ENCODE results near the gene IL15RA.
"Not testable (repeated sequence)": the region's sequence is repeated elsewhere in the genome, so short reads cannot be mapped to it uniquely, and the experiment has no call there.

The IL15RA gene

DNA sequence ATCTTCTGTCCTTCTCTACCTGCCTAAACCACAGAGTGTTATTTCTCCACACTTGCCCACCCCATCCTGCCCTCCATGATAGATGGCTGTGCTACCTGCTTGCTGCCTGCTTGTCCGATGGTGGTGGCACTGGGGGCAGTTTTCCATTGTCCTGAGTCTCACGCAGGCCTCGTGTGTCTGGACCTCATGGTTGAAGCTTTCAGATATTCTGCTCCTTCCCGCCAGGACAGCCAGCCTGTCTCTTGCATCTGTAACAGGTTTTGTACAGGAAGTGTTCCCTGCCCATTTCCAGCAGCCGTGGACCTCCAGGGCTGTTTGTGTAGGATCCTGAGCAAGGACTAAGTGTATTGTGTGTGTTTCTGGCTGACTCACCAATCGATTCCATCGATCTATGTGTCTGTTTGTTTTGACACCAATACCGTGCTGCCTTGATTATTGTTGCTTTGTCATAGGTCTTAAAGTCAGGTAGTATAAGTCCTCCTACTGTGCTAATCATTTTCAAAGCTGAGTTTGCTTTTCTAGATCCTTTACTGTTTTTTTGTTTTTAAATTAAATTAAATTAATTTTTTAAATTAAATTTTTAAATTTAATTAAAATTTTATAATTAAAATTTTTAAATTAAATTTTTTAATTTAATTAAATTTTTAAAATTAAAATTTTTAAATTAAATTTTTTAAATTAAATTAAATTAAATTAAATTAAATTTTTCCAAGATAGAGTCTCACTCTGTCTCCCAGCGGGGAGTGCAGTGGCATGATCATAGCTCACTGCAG lies 8.5 kb downstream of the IL15RA start:
- no peak for DNase-seq (ENCODE audit: low read depth)

DNA sequence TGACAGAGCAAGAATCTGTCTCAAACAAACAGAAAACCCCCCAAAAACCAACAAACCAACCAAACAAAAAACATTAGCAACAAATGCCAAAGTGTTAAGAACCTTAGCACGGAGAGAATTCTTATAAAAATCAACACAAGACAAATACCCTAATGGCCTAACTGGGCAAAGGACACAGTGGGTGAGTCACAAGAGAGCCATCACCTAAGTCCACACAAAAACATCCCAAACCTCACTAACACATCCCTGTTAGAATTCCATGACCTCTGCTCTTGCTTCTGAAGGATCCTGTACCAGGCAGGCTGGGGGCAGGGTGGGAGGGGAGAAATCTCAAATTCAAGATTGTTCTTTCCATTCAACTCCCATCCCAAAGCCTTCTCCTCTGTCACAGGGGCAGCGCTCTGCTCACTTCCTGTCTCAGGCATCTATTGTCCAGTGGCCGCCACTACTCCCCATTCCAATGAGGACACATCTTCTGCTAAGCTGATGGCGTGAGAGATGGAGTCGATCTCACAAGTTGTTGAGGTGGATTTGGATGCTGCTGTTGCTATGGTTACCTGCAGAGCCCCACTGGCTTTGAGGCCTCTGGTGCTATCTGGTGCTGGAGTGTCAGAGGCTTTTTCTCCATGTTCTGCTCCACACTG lies 9.2 kb downstream of the IL15RA start:
- DNase-seq (ENCODE audit: low read depth), result no peak

DNA sequence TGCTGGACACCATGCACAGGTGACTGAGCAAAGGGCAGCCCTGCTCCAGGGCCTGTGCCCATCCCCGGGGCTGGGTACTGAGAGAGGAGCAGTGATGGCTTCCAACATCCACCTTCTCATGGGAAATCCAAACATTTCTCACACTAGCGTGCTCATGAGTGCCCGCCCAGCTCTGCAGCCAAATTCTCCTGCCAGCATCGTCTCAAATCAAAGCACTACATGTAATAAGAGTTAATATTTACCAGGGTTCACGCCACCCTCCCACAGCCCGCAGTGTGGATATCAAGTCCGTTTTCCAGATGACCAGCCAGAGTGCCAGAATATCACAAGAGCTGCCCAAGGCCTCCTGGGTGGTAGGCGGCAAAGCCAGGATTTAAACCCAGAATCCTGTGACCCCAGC lies 12.1 kb downstream of the IL15RA start:
- no peak for DNase-seq (ENCODE audit: low read depth)

DNA sequence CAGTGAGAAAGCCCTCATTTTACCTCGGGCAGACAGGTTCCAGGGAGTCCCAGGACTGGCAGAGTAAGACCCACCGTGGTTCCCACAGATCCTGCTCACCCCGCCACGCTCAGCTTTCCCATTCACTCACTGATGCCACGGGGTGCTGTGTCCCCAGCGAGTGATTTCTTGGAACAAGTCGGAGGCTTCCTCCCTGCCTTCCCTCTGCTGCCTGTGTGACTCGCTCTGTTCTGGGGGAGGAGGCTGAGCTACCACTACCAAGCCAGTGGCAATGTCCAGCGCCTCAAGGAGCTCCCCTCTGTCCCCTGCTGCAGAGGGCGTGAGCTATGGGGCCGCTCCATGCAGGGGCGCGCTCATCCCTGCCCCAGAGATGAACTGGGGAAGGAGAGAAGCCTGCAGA lies 12.6 kb downstream of the IL15RA start:
- DNase-seq (ENCODE audit: low read depth), result no peak

DNA sequence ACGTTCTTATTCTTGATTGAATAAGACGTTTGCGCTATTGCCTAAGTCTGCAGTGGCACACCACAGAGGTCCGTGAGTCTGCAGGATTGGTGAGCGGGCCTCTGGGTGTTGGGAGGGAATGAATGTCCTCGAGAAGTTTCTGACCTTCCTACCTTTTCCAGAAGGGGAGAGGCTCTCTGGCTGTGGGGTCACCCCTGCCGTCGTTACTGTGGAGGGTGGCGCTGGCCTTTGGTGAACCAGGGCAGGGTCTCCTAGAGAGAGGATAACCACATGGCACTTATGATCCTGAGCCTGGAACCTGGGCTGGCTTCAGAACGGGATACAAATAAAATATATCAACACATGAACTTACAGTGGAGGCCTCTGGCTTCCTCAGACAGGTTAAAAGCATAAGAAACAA lies 13.8 kb downstream of the IL15RA start:
- no peak for DNase-seq (ENCODE audit: low read depth)

DNA sequence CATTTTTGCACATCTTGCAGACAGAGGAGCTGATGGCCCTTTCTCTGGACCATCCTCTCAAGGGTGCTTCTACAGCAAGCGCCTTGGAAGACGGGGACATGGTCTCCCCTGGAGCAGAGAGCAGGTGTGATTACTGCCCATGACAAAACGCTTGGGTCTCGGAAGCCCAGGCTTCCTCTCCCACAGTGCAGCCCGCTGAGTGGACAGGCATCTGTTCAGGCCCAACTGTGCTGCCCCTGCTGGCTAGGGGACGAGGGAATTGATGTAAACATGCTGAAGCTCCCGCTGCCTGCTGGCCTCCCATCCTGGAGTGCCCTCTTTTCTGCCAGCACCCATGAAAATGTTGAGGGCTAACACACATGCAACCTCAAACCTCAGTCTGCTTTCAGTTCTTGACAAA lies 14.3 kb downstream of the IL15RA start:
- DNase-seq (ENCODE audit: low read depth), result no peak

DNA sequence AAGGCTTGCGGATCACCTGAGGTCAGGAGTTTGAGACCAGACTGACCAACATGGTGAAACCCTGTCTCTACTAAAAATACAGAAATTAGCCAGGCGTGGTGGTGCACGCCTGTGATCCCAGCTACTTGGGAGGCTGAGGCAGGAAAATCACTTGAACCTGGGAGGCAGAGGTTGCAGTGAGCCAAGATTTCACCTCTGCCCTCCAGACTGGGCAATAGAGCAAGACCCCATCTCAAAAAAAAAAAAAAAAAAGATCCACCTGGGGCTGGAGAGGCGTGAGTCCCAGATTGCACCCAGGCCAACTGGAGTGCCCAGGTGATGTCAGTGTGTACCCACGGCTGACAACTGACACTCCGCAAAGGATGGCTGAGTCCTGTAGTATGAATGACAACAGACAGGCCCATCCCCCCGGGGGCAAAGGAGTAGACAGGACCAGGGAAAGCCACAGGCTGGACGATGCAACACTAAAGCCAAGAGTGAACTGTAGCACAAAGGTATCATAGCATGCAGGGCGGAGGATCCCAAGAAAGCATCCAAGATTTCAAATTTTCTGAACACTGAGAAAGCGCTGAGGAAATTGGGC lies 14.9 kb downstream of the IL15RA start:
- DNase-seq (ENCODE audit: low read depth), result not testable (repeated sequence)

DNA sequence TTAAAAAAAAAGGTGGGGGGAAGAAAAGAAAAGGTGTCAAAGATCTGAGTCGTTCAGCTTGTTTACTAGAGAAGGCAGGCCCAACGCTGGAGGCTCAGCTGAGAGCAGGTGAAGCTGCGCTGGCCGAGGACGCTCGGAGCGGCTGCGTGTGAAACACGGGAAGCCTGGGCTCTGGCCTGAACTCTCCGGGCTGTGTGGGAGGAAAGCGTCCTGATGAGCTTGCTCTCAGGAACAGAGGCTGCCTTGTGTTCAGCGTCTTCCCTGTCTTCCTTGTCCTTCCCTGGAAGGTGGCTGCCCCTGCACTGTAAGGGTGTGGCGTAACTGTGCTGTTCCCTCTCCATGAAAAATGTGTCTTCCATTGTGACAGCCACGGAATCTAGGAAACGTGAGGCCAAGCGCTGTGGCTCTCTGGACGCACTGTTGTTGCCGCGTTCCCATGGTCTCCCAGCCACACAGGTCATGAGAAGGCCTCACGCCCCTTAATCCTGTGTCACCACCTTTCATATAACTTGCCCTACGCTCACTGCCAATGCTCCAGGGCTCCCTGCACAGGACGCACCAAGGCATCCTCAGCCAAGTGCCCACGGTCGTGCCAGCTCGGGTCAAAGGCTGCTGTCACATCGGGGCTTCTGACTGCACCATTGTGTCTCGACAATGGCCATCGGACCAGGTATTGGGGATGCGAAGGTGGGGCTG lies 15.8 kb downstream of the IL15RA start:
- DNase-seq (ENCODE audit: low read depth), result no peak

DNA sequence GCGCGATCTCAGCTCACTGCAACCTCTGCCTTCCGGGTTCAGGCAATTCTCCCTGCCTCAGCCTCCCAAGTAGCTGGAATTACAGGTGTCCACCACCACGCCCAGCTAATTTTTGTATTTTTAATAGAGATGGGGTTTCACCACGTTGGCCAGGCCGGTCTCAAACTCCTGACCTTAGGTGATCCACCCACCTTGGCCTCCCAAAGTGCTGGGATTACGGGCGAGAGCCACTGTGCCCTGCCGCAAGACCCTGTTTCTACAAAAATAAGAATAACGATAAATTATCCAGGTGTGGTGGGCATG lies 16.4 kb downstream of the IL15RA start:
- not testable (repeated sequence) for DNase-seq (ENCODE audit: low read depth)

DNA sequence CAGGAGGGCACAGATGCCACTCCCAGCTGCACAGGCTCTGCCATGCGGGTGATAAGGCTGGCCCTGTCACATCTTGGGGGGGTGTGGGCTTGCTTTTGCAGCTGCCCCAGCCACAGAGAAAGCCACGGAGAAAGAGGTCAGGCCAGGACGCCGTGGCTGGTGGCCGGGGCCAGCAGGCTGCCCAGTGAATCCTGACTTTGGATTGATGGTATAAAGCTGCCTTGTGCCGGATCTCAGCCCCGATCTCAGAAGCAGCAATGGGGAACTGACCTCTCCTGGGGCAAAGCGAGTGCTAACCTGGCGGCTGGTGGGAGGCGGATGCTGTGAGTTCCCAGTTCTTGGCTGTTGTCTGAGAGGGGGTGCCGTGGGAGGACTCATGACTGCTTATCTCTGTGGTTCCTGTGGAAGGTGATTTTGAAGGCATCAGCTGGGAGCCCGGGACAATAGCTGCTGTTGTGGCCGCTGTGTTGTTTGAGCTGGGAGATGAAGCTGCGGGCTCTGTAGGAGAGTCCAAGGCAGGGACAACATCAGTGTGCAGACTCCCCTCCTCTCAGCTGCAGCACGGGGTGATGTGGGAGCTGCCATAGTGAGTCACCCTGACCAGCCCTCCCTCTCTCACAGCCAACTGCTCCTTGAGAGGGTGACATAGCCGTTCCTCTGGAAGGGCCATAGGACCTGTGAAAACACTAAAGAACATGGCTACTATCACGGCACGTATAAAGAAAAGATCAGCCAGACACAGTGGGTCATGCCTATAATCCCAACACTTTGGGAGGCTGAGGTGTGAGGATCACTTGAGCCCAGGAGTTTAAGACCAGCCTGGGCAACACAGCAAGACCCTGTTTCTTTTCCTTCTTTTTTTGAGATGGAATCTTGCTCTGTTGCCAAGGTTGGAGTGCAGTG lies 17.0 kb downstream of the IL15RA start:
- peak; percentile 34 for DNase-seq (ENCODE audit: low read depth)

DNA sequence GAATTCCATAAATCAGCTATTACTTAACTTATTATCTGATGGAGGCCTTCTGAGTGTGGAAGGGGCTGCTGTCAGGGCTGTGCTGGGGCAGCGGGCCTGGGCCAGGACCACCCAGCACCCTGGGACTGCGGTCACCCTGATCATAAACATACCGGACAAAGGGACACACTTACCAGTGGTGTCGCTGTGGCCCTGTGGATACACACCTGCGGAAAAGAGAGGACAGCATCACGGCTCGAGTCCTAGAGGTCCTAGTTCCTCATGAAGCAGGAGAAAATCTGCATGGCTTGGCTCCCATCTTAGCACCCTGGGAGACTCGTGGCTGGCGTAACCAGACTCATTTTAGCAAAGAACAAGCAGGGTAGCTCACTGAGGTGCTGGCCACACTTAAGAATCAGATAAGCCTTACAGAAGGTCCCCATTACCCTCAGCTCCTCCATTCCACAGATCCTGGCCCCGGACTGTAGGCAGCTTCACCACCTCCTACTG lies 17.7 kb downstream of the IL15RA start:
- DNase-seq (ENCODE audit: low read depth), result no peak

DNA sequence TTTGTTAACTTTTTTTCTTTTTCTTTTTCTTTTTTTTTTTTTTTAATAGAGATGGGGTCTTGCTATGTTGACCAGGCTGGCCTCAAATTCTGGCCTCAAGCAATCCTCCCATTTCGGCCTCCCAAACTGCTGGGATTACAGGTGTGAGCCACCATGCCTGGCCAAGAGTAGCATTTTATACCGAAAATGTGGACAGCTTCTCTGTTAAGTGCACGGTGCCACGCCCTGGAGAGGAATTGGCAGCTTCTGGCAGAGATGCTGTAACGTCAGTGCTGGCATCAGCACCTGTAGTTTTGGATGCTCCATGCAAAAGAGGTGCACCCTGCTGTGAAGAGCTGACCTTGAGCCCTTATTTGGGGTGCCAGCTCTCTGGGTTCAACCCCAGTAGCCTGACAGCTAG lies 18.2 kb downstream of the IL15RA start:
- DNase-seq (ENCODE audit: low read depth), result no peak

DNA sequence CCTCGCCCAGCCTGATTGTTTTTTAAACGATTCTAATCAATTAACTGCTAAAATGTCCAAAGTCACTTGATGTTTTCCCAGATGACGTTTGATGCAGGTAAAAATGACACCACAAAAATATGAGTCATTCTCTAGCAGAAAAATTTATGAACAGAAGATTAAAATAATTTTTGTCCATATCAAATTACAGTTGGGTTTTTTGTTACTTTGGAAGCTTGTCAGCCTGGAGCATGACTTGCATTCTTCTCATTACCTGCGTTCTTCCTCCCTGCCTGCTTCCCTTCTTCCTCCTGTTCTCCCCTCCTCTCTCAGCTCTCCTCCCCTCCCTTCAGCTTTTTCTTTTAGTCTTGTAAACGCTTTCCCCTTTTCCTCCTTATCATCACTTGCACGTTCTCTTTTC lies 18.7 kb downstream of the IL15RA start:
- no peak for DNase-seq (ENCODE audit: low read depth)

DNA sequence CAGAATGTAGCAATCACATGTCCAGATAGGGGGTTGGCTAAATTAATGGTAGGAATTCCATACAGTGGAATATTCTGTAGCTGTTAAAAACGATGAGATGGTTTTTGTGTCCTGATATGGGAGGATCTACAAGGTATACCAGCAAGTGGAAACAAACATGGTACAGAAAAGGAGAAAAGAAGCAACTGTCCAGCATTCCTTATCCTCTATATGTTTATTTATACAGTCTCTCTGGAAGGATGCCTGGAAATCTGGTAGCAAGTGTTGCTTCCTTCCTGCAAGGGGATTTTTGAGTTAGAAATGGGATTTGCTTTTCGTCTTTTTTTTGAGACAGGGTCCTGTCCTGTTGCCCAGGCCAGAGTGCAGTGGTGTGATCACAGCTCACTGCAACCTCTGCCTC lies 19.3 kb downstream of the IL15RA start:
- DNase-seq (ENCODE audit: low read depth), result peak; percentile 56

DNA sequence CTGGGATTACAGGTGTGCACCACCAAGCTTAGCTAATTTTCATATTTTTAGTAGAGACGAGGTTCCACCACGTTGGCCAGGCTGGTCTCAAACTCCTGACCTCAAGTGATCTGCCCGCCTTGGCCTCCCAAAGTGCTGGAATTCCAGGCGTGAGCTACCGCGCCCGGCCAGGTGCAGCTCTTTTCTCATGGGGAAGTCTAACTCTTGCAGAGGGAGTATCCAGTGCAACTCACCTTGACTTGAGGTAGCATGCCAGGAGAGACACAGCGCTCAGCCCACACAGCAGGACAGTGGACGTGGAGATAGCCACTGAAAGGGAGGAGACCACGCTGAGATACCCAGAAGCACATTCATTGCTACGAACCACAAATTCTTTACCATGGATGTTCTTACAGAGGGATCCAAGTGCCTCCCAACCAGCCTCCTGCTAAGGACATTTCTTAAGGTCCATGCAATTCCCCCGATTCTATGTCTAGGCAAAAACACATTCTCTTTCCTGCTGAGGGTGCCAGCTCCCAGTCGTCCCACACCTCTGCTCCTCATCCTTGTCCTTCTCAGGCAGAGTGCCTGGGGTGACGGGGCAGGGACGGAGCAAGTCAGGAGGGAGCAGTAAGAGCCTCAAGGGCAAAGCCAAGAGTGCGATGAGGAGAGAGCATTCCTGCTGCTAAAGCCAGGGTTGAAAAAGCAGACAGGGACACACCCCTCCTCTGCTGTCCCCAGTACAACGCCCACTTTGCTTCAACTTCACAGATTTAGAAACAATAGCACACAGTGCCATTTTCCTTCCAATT lies 21.0 kb downstream of the IL15RA start:
- DNase-seq (ENCODE audit: low read depth), result no peak

DNA sequence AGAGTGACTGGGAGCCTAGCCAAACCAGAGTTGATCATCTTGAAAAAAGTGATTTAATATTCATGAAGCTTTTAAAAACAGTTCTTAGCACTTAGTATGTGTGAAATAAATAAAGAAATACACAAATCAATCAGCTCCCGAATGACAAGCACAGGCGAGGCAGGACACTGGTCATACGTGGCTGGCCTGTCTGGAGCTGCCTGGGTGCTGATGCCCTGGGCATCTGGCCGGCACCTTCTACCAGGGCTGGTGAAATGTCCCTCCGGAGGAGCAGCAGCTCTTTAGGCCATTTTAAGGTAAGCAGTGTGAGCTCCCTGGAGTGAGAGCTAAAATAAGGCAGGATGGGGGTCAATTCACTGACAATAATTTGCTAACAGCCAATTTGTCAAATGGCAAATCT lies 23.7 kb downstream of the IL15RA start:
- DNase-seq (ENCODE audit: low read depth), result no peak

DNA sequence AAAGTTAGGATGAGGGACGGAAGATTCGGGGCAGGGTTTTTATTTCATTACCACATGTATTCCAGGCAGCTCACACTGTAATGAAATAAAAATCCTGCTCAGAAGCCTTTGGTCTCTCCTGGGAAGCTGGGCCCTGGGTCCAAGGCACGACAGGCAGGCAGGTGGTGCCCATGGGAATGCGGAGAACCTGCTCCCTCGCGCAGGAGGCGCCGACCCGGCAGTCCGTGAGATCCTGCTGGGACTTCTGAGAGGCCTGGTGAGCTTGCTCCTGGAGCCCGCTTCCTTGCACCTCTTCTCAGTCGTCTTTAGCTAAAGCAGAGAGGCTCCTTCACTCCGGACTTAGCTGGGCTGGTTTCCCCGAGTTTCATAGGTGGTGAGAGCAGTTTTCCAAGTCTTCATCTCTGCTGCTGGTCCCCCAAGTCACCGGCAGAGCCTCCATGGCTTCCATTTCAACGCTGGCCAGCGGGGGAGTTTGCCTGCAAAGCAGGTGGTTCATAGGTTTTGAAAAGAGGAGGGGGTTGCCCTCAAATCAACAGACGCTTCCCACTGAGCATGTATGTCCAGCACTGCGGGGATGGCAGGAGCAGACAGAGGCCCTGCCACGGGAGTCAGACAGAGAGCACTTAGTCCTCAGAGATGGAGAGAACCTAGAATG lies 24.5 kb downstream of the IL15RA start:
- DNase-seq (ENCODE audit: low read depth), result no peak

DNA sequence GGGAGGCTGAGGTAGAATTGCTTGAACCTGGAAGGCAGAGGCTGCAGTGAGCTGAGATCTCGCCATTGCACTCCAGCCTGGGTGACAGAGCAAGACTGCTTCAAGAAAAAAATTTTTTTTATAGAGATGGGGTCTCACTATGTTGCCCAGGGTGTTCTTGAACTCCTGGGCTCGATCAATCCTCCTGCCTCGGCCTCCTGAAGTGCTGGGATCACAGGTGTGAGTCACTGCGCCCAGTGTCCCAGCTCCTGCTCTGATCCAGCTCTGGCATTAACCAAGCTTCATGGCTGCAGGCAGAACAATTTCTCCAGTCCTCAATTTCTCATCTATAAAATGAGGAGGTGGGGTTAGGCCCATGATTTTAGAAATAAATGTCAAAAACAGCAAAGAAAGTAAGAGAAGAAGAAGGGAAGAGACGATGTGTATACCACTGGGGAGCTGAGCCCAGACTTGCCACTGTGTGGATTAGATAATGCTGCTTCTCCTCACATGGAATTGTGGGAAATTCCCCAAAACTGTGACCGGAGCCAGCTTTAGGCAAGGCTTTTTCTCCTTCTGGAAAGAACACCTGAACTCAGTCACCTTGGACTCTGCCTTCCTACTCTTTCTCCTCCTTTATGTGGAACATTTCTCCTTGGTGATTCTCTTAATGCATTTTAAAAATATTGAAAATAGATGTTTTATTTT lies 25.5 kb downstream of the IL15RA start:
- no peak for DNase-seq (ENCODE audit: low read depth)

DNA sequence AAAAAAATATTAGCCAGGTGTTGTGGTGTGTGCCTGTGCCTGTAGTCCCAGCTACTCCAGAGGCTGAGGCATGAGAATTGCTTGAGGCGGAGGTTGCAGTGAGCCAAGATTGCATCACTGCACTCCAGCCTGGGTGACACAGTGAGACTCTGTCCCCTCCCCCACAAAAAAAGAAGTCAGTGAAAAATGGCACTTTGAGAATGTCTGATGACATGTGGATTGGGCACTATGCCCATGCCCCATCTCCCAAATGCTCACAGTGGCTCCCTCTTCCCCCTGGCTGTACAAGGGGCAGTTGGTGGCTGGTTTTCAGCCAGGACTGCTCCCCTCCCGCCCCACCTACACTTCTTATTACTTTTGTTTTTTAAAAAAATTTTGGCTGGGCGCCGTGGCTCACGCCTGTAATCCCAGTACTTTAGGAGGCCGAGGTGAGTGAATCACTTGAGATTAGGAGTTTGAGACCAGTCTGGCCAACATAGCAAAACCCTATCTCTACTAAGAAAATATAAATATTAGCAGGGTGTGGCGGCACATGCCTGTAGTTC lies 26.1 kb downstream of the IL15RA start:
- peak; percentile 13 for DNase-seq (ENCODE audit: low read depth)
